HEK293 (cell line): ENCODE results near the gene TTLL5.
A peak's percentile ranks its signal among the peaks of the same experiment; 100 is the strongest.

ENCODE experiments used
- CTCF ChIA-PET: fragments of 350-600 bp; formaldehyde crosslinking; extraction: SDS; loops from one replicate; lab custom pipeline; 2021; ENCODE audit warnings: antibody characterized with exemption; lab: Yijun Ruan, JAX
- POLR2A ChIA-PET: fragments of 300-600 bp; formaldehyde crosslinking; extraction: SDS; loops from one replicate; lab custom pipeline; 2020; ENCODE audit warnings: antibody characterized with exemption, inconsistent platforms; lab: Yijun Ruan, JAX
- H3K27ac ChIP-seq: fragments of 200-500 bp; sonication (Bioruptor generic); 2 replicates; pipeline ENCODE4 v1.5.1; 2014; ENCODE audit warnings: low read depth, low read length, control low read depth, inconsistent platforms; ENCODE audit errors: extremely low read depth
- H3K36me3 ChIP-seq, 2 experiments: fragments of 200-500 bp in 1 of 2; sonication (Bioruptor generic) in 1 of 2; 1 replicate in 1 of 2; 2 replicates in 1 of 2; pipeline ENCODE4 v1.5.1; 2014 to 2017; ENCODE audit warnings: inconsistent platforms in 2 of 2, low read length in 2 of 2; ENCODE audit not compliant: control insufficient read depth in 2 of 2, insufficient read depth in 1 of 2
- H3K4me1 ChIP-seq: fragments of 200-500 bp; sonication (Bioruptor generic); 2 replicates; pipeline ENCODE4 v1.5.1; 2014; ENCODE audit warnings: mild to moderate bottlenecking, low read length, inconsistent platforms; ENCODE audit not compliant: control insufficient read depth, insufficient read depth
- H3K4me3 ChIP-seq: 2 replicates; pipeline ENCODE4 v1.5.1; 2011; ENCODE audit warnings: low read depth, mild to moderate bottlenecking, control low read depth, low read length, moderate library complexity
- H3K9me3 ChIP-seq: fragments of 200-500 bp; sonication (Bioruptor generic); 2 replicates; pipeline ENCODE4 v1.5.1; 2014; ENCODE audit warnings: low read depth, low read length, inconsistent platforms; ENCODE audit not compliant: control insufficient read depth, insufficient read depth
- BCL11A ChIP-seq: fragments of 450-650 bp; formaldehyde crosslinking; IDR thresholded peaks from 2 replicates; pipeline ENCODE4 v1.5.1; 2016; ENCODE audit warnings: low read depth, missing biosample characterization, missing genetic modification characterization
- FEZF1 ChIP-seq: fragments of 450-650 bp; formaldehyde crosslinking; IDR thresholded peaks from 2 replicates; pipeline ENCODE4 v1.5.1; 2016; ENCODE audit warnings: missing biosample characterization, missing genetic modification characterization
- KLF16 ChIP-seq: fragments of 450-650 bp; formaldehyde crosslinking; IDR thresholded peaks from 2 replicates; pipeline ENCODE4 v1.5.1; 2017; ENCODE audit warnings: missing biosample characterization, missing genetic modification characterization
- KLF7 ChIP-seq: fragments of 450-650 bp; formaldehyde crosslinking; IDR thresholded peaks from 2 replicates; pipeline ENCODE4 v1.5.1; 2016; ENCODE audit warnings: missing biosample characterization, missing genetic modification characterization, borderline replicate concordance
- OSR2 ChIP-seq: fragments of 450-650 bp; formaldehyde crosslinking; IDR thresholded peaks from 2 replicates; pipeline ENCODE4 v1.5.1; 2016; ENCODE audit warnings: missing biosample characterization, missing genetic modification characterization
- OVOL3 ChIP-seq: fragments of 450-650 bp; formaldehyde crosslinking; IDR thresholded peaks from 2 replicates; pipeline ENCODE4 v1.5.1; 2016; ENCODE audit warnings: missing biosample characterization, missing genetic modification characterization
- PATZ1 ChIP-seq: fragments of 450-650 bp; formaldehyde crosslinking; IDR thresholded peaks from 2 replicates; pipeline ENCODE4 v1.5.1; 2016; ENCODE audit warnings: missing biosample characterization, missing genetic modification characterization
- PRDM6 ChIP-seq: fragments of 450-650 bp; formaldehyde crosslinking; IDR thresholded peaks from 2 replicates; pipeline ENCODE4 v1.5.1; 2017; ENCODE audit warnings: missing biosample characterization, missing genetic modification characterization
- TCF7L2 ChIP-seq: IDR thresholded peaks from 2 replicates; pipeline ENCODE4 v1.6.1; 2011; ENCODE audit warnings: low read depth, mild to moderate bottlenecking, inconsistent platforms, low read length, moderate library complexity, borderline replicate concordance
- TRIM28 ChIP-seq: IDR thresholded peaks from 2 replicates; pipeline ENCODE4 v1.6.1; 2011; ENCODE audit warnings: low read length, control low read depth, borderline replicate concordance
- ZFHX2 ChIP-seq: fragments of 450-650 bp; formaldehyde crosslinking; conservative IDR thresholded peaks from 2 replicates; pipeline ENCODE4 v1.5.1; 2016; ENCODE audit warnings: missing biosample characterization, missing genetic modification characterization
- ZFP37 ChIP-seq: fragments of 450-650 bp; formaldehyde crosslinking; IDR thresholded peaks from 2 replicates; pipeline ENCODE4 v1.5.1; 2016; ENCODE audit warnings: missing biosample characterization, missing genetic modification characterization
- ZNF121 ChIP-seq: fragments of 450-650 bp; formaldehyde crosslinking; IDR thresholded peaks from 2 replicates; pipeline ENCODE4 v1.5.1; 2016; ENCODE audit warnings: missing biosample characterization, missing genetic modification characterization
- ZNF140 ChIP-seq: fragments of 450-650 bp; formaldehyde crosslinking; IDR thresholded peaks from 2 replicates; pipeline ENCODE4 v1.5.1; 2016; ENCODE audit warnings: missing biosample characterization, missing genetic modification characterization
- ZNF16 ChIP-seq: fragments of 450-650 bp; formaldehyde crosslinking; IDR thresholded peaks from 2 replicates; pipeline ENCODE4 v1.5.1; 2016; ENCODE audit warnings: low read depth, missing biosample characterization, missing genetic modification characterization
- ZNF311 ChIP-seq: fragments of 450-650 bp; formaldehyde crosslinking; IDR thresholded peaks from 2 replicates; pipeline ENCODE4 v1.5.1; 2017; ENCODE audit warnings: missing biosample characterization, missing genetic modification characterization, borderline replicate concordance
- ZNF324 ChIP-seq: fragments of 450-650 bp; formaldehyde crosslinking; IDR thresholded peaks from 2 replicates; pipeline ENCODE4 v1.5.1; 2016; ENCODE audit warnings: missing biosample characterization, missing genetic modification characterization
- ZNF335 ChIP-seq: fragments of 450-650 bp; formaldehyde crosslinking; conservative IDR thresholded peaks from 2 replicates; pipeline ENCODE4 v1.5.1; 2016; ENCODE audit warnings: missing biosample characterization, missing genetic modification characterization
- ZNF521 ChIP-seq: fragments of 450-650 bp; formaldehyde crosslinking; IDR thresholded peaks from 2 replicates; pipeline ENCODE4 v1.5.1; 2017; ENCODE audit warnings: missing biosample characterization, mild to moderate bottlenecking, missing genetic modification characterization
- ZNF561 ChIP-seq: fragments of 450-650 bp; IDR thresholded peaks from 2 replicates; pipeline ENCODE4 v1.5.1; 2018; ENCODE audit warnings: missing biosample characterization, missing genetic modification characterization, borderline replicate concordance
- ZNF600 ChIP-seq: fragments of 450-650 bp; formaldehyde crosslinking; IDR thresholded peaks from 2 replicates; pipeline ENCODE4 v1.5.1; 2016; ENCODE audit warnings: missing biosample characterization, missing genetic modification characterization
- ZNF626 ChIP-seq: fragments of 450-650 bp; sonication (Bioruptor Pico); formaldehyde crosslinking; IDR thresholded peaks from 2 replicates; pipeline ENCODE4 v1.5.1; 2018; ENCODE audit warnings: missing biosample characterization, missing genetic modification characterization, inconsistent platforms
- ZNF645 ChIP-seq: fragments of 450-650 bp; formaldehyde crosslinking; IDR thresholded peaks from 2 replicates; pipeline ENCODE4; 2016; ENCODE audit warnings: missing biosample characterization, missing genetic modification characterization
- ZNF654 ChIP-seq: fragments of 450-650 bp; formaldehyde crosslinking; IDR thresholded peaks from 2 replicates; pipeline ENCODE4 v1.5.1; 2016; ENCODE audit warnings: low read depth, missing biosample characterization, missing genetic modification characterization
- ZNF660 ChIP-seq: fragments of 450-650 bp; IDR thresholded peaks from 2 replicates; pipeline ENCODE4 v1.5.1; 2018; ENCODE audit warnings: missing biosample characterization, mild to moderate bottlenecking, missing genetic modification characterization
- ZNF664 ChIP-seq: fragments of 450-650 bp; formaldehyde crosslinking; IDR thresholded peaks from 2 replicates; pipeline ENCODE4 v1.5.1; 2016; ENCODE audit warnings: missing biosample characterization, missing genetic modification characterization
- ZNF747 ChIP-seq: fragments of 450-650 bp; formaldehyde crosslinking; IDR thresholded peaks from 2 replicates; pipeline ENCODE4 v1.5.1; 2016; ENCODE audit warnings: missing biosample characterization, missing genetic modification characterization
- ZXDB ChIP-seq: fragments of 450-650 bp; formaldehyde crosslinking; IDR thresholded peaks from 2 replicates; pipeline ENCODE4 v1.5.1; 2016; ENCODE audit warnings: missing biosample characterization, missing genetic modification characterization

The TTLL5 gene

GRCh38 chr14:75896341-75896740, 235.3 kb downstream of the TTLL5 start:
- no peak overlapping the region for H3K4me3 ChIP-seq
- H3K27ac ChIP-seq: no peak overlapping the region
- H3K4me1 ChIP-seq: peaks cover 5% of the 10 kb centered on the region; the same call in 1 of the 2 replicates
- TF ChIP-seq KLF7: no peak
- POLR2A ChIA-PET: no interaction called here
- CTCF ChIA-PET: no interaction called here
- no peaks in the 10 kb centered on the region; a peak in 1 of 3 replicates for H3K36me3 ChIP-seq
- no peaks in the 10 kb centered on the region for H3K9me3 ChIP-seq

- Histone ChIP-seq H3K9me3 (no peaks in the 10 kb centered on the region), H3K27ac (no peak overlapping the region), H3K36me3 (peaks cover 0 to 10% of the 10 kb centered on the region in 2 experiments; a peak in 2 of 3 replicates), H3K4me3 (no peak overlapping the region), H3K4me1 (peaks cover 14% of the 10 kb centered on the region)
- ChIA-PET CTCF (interaction anchor here (6.6 kb wide), 1 partner anchor 77 kb away, joined by 82 read pairs; the partner anchor contains the start of gene TGFB3), POLR2A (no interaction called here)
- TF ChIP-seq ZNF16 (tag by site-specific recombination) (no peak), KLF16 (tag by site-specific recombination) (no peak), ZNF747 (tag by site-specific recombination) (no peak), KLF7 (no peak), ZNF654 (tag by site-specific recombination) (no peak), ZNF140 (tag by site-specific recombination) (no peak), ZFHX2 (tag by site-specific recombination) (no peak), ZNF645 (no peak), ZFP37 (tag by site-specific recombination) (no peak), ZNF324 (tag by site-specific recombination) (no peak), ZNF521 (no peak), ZNF311 (tag by site-specific recombination) (no peak), ZNF121 (tag by site-specific recombination) (no peak), OSR2 (tag by site-specific recombination) (no peak), TCF7L2 (no peak)
Observed at GRCh38 chr14:75904311-75904710, 243.3 kb downstream of the TTLL5 start.

GRCh38 chr14:75905147-75905904, 244.3 kb downstream of the TTLL5 start:
- Histone ChIP-seq H3K9me3 (no peaks in the 10 kb centered on the region), H3K4me1 (peaks cover 17% of the 10 kb centered on the region), H3K4me3 (no peak overlapping the region), H3K27ac (peak overlapping the region; percentile 44; the same call in 1 of the 2 replicates), H3K36me3 (peaks cover 0 to 10% of the 10 kb centered on the region in 2 experiments; a peak in 2 of 3 replicates)
- POLR2A ChIA-PET: no interaction called here
- CTCF ChIA-PET: interaction anchor here (0.6 to 6.6 kb wide), 24 partner anchors 11 to 195 kb away, joined by 3 to 82 read pairs (median 7); partner anchors contain the start of genes IFT43 and TGFB3
- no peak for TF ChIP-seq ZNF335 (tag by site-specific recombination)
- peak; percentile 31; the same call in 1 of the 2 replicates for TF ChIP-seq ZNF660 (tag by site-specific recombination)
- TF ChIP-seq BCL11A (tag by site-specific recombination): no peak
- no peak for TF ChIP-seq PATZ1 (tag by site-specific recombination)
- no peak for TF ChIP-seq OVOL3
- peak; percentile 76 for TF ChIP-seq ZNF664 (tag by site-specific recombination)
- no peak for TF ChIP-seq TCF7L2
- TF ChIP-seq TRIM28: peak; percentile 83
- TF ChIP-seq ZXDB (tag by site-specific recombination): 0 out of 2 replicates have a peak, but pooled peaks have one; percentile 29
- TF ChIP-seq ZNF626: 0 out of 2 replicates have a peak, but pooled peaks have one; percentile 42
- TF ChIP-seq ZNF600: 0 out of 2 replicates have a peak, but pooled peaks have one; percentile 32
- no peak for TF ChIP-seq ZNF561
- peak; percentile 27; the same call in 1 of the 2 replicates for TF ChIP-seq FEZF1 (tag by site-specific recombination)
- TF ChIP-seq PRDM6 (tag by site-specific recombination): peak; percentile 61
